Stimulated activated CD8-positive, alpha-beta memory T cell treated with anti-CD3 and anti-CD28 coated beads, Interleukin-7, amount 100 ng/mL, for 1 hour (primary cell): ENCODE data around the gene ARRB1.
"Not testable (repeated sequence)": the region's sequence is repeated elsewhere in the genome, so short reads cannot be mapped to it uniquely, and the experiment has no call there.

Source experiments
- DNase-seq, 2 donors: peaks; one replicate each; pipeline ENCODE4 v3.0.0-alpha.2; 2020; ENCODE audit warnings: low read depth in 2 of 2

The ARRB1 gene

GRCh38 chr11:75274716-75275115 is 76.7 kb downstream of the ARRB1 start:
- DNase-seq: not testable (repeated sequence)

DNA sequence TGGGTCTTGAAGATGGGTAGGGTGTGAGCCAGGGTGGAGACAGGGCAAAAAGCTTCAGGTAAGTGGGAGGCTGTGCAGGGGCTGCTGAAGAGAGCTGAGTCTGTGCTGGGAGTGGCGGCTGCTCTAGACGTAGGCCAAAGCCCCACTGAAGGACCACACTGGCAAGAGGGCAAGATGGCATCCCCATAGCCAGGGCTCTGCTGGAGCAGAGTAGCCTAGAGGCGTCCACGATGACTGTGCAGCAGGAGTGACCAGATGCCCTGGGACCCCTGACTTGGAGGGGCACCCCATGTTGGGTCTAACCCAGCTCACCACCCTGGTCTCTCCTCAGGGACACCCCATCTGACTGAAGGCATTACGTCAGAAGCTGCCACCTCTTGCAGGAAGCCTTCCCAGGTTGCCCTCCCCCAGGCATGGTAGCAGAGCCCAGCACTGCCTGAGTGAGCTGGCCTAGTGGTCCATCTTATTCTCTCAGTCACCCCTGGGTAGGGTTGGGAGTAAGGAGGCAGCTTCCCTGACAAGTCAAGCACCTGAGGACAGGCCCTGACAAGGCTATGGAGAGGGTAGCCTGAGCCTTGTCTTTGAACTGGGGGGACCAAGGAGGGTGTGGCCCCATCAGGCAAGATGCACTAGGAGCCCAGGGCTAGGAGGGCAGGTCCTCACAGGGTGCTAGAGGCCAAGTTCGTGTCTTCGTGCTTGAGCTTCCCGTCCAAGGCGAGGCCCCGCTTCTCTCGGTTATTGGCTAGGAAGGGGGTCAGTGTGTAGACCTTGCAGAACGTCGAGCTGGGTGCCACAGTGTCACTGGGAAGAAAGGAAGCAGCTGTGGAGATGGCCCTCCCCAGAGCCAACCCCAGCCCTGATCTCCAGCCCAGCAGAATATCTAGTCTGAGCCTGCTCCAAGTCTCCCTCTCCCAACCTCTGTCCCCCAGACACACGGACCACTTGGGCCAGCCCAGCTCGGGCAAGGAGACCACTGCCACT is 77.8 kb downstream of the ARRB1 start:
- no peak for DNase-seq

- DNase-seq: no peak
Observed at GRCh38 chr11:75272821-75273301, 78.6 kb downstream of the ARRB1 start.

DNA sequence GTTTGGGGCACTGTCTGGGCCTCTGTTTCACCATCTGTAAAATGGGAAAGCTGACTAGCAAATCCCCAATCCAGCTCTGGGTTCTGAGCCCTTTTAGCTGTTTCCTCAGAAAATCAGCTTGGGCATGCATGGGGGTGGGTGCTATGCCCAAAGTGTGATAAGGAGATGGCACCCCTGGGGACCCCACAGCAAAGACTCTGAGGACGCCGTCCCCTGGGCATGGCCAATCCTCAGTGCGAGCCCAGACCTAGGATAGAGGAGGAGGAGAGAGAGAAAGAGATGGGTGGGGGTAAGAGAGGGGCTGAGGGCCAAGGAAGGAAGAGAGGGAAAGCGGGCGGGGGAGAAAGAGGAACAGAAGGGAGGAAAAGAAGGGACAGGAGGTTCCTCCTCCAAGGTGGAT is 79.1 kb downstream of the ARRB1 start:
- DNase-seq: no peak

DNA sequence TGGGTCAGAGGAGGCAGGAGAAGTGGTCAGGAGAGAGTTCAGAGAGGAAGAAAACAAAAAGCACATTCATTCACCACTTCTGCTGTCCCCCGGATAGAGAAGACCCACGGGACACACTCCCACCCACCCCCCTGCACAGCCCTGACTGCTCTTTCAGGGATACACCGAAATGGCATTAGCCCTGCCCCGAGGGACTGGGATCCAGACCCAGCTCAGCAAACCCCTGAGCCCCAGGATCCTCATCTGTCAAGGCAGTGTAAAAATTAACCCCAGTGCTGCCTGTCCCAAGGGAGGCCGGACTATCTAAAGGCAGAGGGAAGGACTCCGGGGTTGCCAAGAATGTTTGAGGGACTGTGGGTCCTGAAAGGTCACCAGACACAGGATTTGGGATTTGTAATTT is 79.7 kb downstream of the ARRB1 start:
- no peak for DNase-seq

DNA sequence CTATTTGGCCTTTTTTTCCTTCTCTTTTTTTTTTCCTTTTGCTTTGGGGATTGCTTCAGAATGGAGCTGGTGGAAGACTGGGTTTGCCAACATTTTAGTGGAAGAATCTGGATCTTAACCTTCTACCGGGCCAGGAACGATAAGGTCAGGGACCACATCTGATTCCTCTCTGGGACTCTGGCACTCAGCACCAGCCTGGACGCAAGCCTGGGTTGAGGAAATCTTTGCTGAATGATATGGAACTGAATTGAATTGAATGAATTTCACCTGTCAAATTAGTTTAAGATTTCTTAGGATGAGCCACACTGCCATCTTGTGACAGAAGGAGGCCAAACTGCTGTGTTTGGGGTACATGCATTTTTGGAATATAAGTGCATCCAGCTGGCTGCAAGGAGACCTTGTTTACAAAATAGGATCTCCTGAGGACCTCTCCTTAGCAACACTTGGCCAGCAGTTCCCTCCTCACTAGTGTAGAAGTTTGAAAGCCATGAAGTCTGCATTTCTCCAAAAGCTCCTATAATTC is 80.5 kb downstream of the ARRB1 start:
- DNase-seq: no peak

- DNase-seq: no peak
Observed at GRCh38 chr11:75269896-75270295, 81.6 kb downstream of the ARRB1 start.

- no peak for DNase-seq
Observed at GRCh38 chr11:75269367-75269660, 82.1 kb downstream of the ARRB1 start.

DNA sequence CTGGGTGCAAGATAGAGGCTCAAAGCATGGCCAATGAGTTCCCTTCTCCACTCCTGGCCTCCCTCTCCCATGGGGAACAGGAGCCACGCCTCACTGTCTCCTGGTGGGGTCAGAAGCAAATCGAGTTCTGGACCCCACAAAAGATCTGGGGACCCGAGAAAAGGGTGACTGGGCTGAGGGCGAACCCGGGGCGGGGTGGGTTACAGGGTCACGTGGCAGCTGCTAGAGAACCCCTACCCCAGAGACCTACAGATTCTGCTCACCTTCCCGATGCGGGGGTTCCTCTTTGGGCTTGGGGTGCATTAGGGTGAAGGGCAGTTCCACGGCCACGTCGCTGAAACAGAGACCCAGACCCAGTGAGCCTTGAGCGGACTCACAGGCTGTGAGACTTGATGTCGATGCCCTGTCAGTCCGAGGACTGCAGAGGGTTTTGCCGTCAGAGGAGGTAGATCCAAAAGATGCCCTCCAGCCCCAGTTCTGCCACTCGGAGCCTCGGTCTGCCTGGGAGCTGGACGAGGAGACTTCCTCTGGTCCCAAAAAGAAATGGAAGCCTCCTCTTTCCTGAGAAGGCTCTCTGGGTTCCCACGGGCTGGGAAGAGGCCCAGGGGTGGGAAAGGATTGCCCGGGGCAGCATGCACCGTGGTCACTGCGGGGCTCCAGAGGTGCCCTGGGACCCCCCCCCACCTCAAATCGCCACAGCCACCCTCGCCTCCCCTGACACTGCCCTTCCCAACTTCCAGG is 82.7 kb downstream of the ARRB1 start:
- no peak for DNase-seq

DNA sequence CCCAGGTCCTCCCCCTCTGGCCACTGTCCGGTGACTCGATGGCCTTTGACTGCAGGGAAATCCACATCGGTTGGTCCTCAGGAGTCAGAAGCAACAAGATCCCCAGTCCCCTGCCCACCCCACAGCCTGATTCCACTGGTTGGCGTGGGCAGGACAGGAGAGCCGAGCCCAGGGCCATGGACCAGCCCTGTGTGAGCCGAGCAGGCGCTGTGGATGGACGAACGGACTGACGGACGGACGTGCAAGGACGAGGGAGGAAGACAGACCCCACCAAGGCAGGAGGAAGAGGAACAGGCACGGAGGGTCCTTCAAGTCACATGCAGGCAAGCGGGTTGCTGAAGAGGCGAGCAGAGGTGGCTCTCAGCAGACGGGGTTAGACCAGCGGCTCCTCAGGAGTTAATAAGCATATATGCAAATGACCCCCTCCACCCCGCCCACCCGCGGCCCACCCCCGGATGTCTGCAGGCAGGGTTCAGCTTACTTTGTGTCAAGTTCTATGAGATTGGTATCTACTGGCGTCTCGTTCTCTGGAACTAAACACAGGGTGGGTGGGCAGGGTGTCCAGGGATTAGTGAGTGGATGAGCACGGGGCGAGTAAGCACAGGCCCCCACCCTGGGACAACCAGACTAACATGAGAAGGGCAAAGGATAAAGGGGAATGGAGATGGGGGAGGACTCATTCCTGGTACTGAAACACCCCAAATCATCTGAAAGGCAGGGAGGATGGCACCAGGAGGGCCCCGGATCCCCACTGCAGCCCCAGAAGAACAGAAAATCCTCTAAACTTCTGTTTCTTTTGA is 84.1 kb downstream of the ARRB1 start:
- no peak for DNase-seq

DNA sequence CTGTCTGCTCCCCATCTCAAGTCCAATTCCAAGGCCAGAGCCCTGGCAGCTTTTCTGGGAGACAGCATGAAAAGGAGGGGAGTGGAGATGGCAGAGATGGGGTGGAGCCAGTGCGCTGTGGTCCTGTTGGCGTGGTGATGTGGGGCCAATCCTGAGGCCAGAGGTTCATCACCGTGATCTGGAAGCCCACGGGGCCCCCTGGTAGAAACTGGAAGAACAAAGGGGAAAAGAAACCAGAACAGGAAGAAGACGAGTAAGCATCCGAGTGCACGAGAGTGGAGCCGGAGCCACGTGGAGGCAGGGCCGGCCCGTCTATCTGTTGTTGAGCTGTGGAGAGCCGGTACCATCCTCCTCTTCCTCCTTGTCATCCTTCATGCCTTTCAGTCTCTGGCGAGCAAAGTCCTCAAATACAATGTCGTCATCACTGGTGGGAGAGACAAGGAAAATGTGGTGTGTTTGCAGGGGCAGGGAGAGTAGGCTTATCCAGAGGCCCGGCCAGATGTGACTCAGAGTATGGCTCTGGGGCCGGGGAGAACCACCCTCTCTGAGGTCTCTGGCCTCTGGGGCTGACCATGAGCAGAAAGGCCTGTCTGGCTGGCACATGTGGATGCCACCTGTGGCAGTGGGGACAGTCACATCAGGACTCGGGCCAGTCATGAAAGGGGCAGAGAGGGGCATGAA is 85.5 kb downstream of the ARRB1 start:
- DNase-seq: no peak

GRCh38 chr11:75264971-75265370 is 86.5 kb downstream of the ARRB1 start:
- DNase-seq: no peak

GRCh38 chr11:75264356-75264755 is 87.1 kb downstream of the ARRB1 start:
- DNase-seq: no peak

DNA sequence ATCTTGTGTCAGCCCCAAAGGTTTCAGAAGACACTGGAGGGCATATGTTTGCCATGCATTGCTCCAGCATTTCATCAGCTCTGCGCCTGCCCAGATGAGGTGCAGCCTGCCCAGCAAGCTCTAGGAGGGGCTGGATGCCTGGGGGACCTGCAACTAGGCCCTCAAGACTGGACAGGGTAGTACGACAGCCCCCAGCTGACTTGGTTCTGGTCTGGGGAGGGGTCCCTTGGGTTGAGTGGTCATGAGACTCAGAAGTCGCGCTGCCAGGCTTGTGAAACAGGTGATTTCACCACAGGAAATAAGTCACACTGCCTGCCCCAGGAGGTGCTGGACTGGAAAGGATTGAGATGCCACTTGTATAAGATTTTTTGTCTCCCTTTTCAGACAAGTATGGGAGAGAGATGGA is 87.5 kb downstream of the ARRB1 start:
- no peak for DNase-seq

DNA sequence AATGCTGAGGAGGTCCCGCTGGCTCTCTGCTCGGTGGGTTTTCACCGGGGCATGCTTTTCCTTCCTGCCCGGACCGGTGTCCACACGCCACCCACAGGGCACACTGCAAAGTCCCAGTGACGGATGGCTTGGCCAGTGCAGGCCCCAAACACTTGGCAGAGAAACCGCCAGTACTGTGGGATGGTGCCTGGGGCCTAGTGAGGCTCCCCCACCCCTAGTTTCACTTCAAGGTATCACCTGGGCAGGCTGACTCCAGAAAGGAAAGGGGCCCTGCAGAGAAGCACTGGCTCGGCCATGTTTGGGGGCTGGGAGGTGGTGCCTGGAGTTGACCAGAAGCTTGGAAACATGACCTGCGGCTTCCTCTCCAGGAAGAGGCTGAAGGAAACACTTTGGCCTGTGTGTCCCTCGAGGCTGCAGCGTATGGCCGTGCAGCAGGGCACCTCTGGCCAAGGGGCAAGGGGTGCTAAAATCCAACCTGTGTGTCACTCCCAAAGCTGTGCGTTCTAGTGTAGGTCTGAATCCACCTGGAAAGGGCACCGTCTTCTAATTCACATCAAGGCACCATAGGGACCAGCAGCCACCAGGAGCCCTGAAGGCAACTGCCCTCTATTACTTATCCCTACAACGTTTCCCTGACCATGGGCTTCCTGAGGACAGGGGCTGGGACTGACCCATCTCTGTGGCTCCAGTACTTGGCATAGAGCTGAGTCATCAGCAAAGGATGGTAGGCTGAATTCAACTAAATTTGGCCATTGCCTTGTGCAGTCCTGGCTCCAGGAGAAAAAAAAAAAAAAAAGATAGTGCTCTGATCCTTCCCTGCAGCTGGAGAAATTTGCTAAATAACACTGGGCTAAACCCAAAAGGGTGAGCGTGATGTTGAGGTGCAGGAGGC is 88.3 kb downstream of the ARRB1 start:
- DNase-seq: no peak

- no peak for DNase-seq
Observed at GRCh38 chr11:75262436-75262835, 89.0 kb downstream of the ARRB1 start.

DNA sequence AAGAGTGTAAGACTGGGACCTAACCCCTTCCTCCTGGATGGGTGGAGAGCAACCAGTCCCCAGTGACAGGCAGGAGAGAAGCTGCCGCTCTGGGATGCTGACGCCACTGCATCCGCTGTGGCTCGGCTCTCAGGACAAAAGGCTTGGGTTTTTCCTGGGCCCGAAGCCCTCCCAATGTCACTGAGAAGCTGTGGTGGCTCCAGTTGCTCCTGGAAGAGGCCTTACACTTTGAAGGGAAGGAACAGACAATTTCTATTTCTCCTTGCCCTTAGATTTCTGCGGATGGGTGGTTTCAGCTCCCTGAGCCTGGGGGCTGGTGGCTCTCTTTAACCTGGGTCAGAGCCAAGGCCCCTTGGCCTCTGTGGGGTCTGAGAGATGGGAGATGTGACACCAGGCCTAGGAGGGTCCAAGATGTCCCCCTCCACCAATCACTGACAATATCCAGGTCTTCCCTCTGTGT is 89.5 kb downstream of the ARRB1 start:
- no peak for DNase-seq

- no peak for DNase-seq
Observed at GRCh38 chr11:75260396-75261170, 90.9 kb downstream of the ARRB1 start.

DNA sequence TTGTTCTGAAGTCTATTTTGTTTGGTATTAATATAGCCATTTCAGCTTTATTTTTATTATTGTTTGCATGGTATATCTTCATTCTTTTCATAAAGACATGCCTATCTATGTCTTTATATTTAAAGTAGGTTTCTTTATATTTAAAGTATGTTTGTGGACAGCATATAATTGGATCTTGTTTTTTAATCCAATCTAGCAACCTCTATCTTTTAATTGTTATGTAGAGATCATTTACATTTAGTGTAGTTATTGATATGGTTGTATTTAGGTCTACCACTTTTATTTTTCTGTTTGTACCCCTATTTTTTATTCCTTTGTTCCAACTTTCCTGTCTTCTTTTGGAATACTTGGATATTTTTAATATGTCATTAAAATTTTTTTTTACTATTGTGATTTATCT is 97.1 kb downstream of the ARRB1 start:
- no peak for DNase-seq
